ENCODE measurements around the gene TOB1. TPM values are rescaled to one million over a fixed set of nuclear protein-coding genes. Genes with fewer than 3 reads are reported as not detected.

The TOB1 gene
- polyA plus RNA-seq, 1 experiment, result 20.3 TPM

- Histone ChIP-seq H3K27ac (ENCODE audit: low read depth, low read length) (no peak overlapping the region), H3K9me3 (ENCODE audit: control insufficient read depth, insufficient read depth, low read length) (no peaks in the 10 kb centered on the region), H3K4me3 (ENCODE audit: low read depth, low read length) (no peak overlapping the region), H3K27me3 (ENCODE audit: control insufficient read depth, insufficient read depth, low read length) (peaks cover 2% of the 10 kb centered on the region)
- no peak for DNase-seq (ENCODE audit: low read depth, low spot score)
- TF ChIP-seq CTCF (IDR thresholded peaks at IDR 0.05; ENCODE audit: low read depth, low read length), result no peak
- ChIA-PET POLR2A (interaction anchor here (1.5 kb wide), 1 partner anchor 10 kb away, joined by 10 read pairs; the partner anchor contains the start of gene TOB1), CTCF (interaction anchor here (0.6 to 7.2 kb wide), 5 partner anchors 14 to 298 kb away, joined by 4 to 218 read pairs (median 4); partner anchors contain the start of gene NME1)
These were observed 10.3 kb downstream of the TOB1 start for GRCh38 chr17:50855708-50856330.

- H3K27ac ChIP-seq (ENCODE audit: low read depth, low read length), result no peak overlapping the region
- H3K27me3 ChIP-seq (ENCODE audit: control insufficient read depth, insufficient read depth, low read length), result peaks cover 2% of the 10 kb centered on the region
- H3K4me3 ChIP-seq (ENCODE audit: low read depth, low read length), result no peak overlapping the region
- ChIA-PET POLR2A (interaction anchor here (0.6 to 7.7 kb wide), 2 partner anchors 10 to 12 kb away, joined by 7 to 79 read pairs; partner anchors contain the start of gene TOB1), CTCF (interaction anchor here (0.7 to 7.2 kb wide), 7 partner anchors 9 to 297 kb away, joined by 3 to 218 read pairs (median 30); no protein-coding TSS in a partner anchor)
- no peak for DNase-seq (ENCODE audit: low read depth, low spot score)
- TF ChIP-seq CTCF (IDR thresholded peaks at IDR 0.05; ENCODE audit: low read depth, low read length), result no peak
- H3K9me3 ChIP-seq (ENCODE audit: control insufficient read depth, insufficient read depth, low read length), result no peaks in the 10 kb centered on the region
These were observed 12.4 kb downstream of the TOB1 start for GRCh38 chr17:50853781-50854180.

GRCh38 chr17:50853015-50853615, 13.0 kb downstream of the TOB1 start:
- no peaks in the 10 kb centered on the region for H3K9me3 ChIP-seq (ENCODE audit: control insufficient read depth, insufficient read depth, low read length)
- H3K4me3 ChIP-seq (ENCODE audit: low read depth, low read length), result no peak overlapping the region
- peaks cover 2% of the 10 kb centered on the region for H3K27me3 ChIP-seq (ENCODE audit: control insufficient read depth, insufficient read depth, low read length)
- POLR2A ChIA-PET, result interaction anchor here (0.6 to 7.7 kb wide), 3 partner anchors 8 to 13 kb away, joined by 4 to 79 read pairs (median 7); partner anchors contain the start of gene TOB1
- no peak for DNase-seq (ENCODE audit: low read depth, low spot score)
- H3K27ac ChIP-seq (ENCODE audit: low read depth, low read length), result no peak overlapping the region
- no peak for TF ChIP-seq CTCF (IDR thresholded peaks at IDR 0.05; ENCODE audit: low read depth, low read length)
- CTCF ChIA-PET, result interaction anchor here (0.6 to 7.2 kb wide), 27 partner anchors 8 to 303 kb away, joined by 3 to 218 read pairs (median 6); partner anchors contain the start of genes NME1 and WFIKKN2

GRCh38 chr17:50850640-50851039, 15.5 kb downstream of the TOB1 start:
- ChIA-PET POLR2A (interaction anchor here (7.7 kb wide), 1 partner anchor 15 kb away, joined by 79 read pairs; the partner anchor contains the start of gene TOB1), CTCF (interaction anchor here (0.7 to 7.2 kb wide), 4 partner anchors 8 to 106 kb away, joined by 5 to 218 read pairs (median 18); no protein-coding TSS in a partner anchor)
- Histone ChIP-seq H3K27ac (ENCODE audit: low read depth, low read length) (no peak overlapping the region), H3K4me3 (ENCODE audit: low read depth, low read length) (no peak overlapping the region), H3K9me3 (ENCODE audit: control insufficient read depth, insufficient read depth, low read length) (no peaks in the 10 kb centered on the region), H3K27me3 (ENCODE audit: control insufficient read depth, insufficient read depth, low read length) (peaks cover 2% of the 10 kb centered on the region)
- DNase-seq (ENCODE audit: low read depth, low spot score), result no peak
- TF ChIP-seq CTCF (IDR thresholded peaks at IDR 0.05; ENCODE audit: low read depth, low read length), result no peak
